Ishikawa (cell line): ENCODE results near the gene IPO13.

ENCODE experiments used
- EP300 ChIP-seq: IDR thresholded peaks from 2 replicates; pipeline ENCODE4 v1.6.1; 2012; ENCODE audit warnings: borderline replicate concordance
- NFIC ChIP-seq: IDR thresholded peaks from 2 replicates; pipeline ENCODE4 v1.6.1; 2012
- RAD21 ChIP-seq: IDR thresholded peaks from 2 replicates; pipeline ENCODE4 v1.6.1; 2012; ENCODE audit warnings: low read depth
- TAF1 ChIP-seq: IDR thresholded peaks from 2 replicates; pipeline ENCODE4 v1.6.1; 2012; ENCODE audit warnings: low read depth, mild to moderate bottlenecking
- ZBTB7A ChIP-seq: IDR thresholded peaks from 2 replicates; pipeline ENCODE4 v1.6.1; 2012; ENCODE audit warnings: low read depth

- TF ChIP-seq EP300 (no peak), TAF1 (no peak), ZBTB7A (no peak), RAD21 (no peak), NFIC (no peak)
These were observed 22.6 kb downstream of the IPO13 start for GRCh38 chr1:43969416-43969745.
